SK-N-SH treated with all-trans-retinoic acid at 6 μM for 48 hours (cell line): ENCODE results near the gene CPA3.

Experiments
- ATAC-seq: fragments of 200-7000 bp; cut with Tn5 transposase; 3 replicates; pipeline ENCODE4 v1.9.1; 2020; ENCODE audit warnings: mild to moderate bottlenecking, moderate library complexity
- ARNTL ChIP-seq: fragments of 450-650 bp; formaldehyde crosslinking; IDR thresholded peaks from 2 replicates; pipeline ENCODE4 v1.5.0; 2020; ENCODE audit warnings: low read depth, mild to moderate bottlenecking, moderate library complexity, borderline replicate concordance
- BACH2 ChIP-seq: fragments of 250-450 bp; sonication (Bioruptor Pico); IDR thresholded peaks from 2 replicates; pipeline ENCODE4 v1.9.0; 2021; ENCODE audit warnings: mild to moderate bottlenecking, borderline replicate concordance
- CSDC2 ChIP-seq: fragments of 250-450 bp; sonication (Bioruptor Pico); IDR thresholded peaks from 2 replicates; pipeline ENCODE4 v1.5.0; 2020; ENCODE audit warnings: mild to moderate bottlenecking, moderate library complexity
- ESRRG ChIP-seq: fragments of 250-450 bp; sonication (Bioruptor Pico); IDR thresholded peaks from 2 replicates; pipeline ENCODE4 v1.6.1; 2021; ENCODE audit warnings: mild to moderate bottlenecking
- ISL1 ChIP-seq: fragments of 250-450 bp; sonication (Bioruptor Pico); IDR thresholded peaks from 2 replicates; pipeline ENCODE4 v2.1.2; 2022; ENCODE audit warnings: mild to moderate bottlenecking, moderate library complexity
- OSR1 ChIP-seq: fragments of 250-450 bp; sonication (Bioruptor Pico); IDR thresholded peaks from 2 replicates; pipeline ENCODE4 v1.8.0; 2022; ENCODE audit warnings: moderate library complexity, mild to moderate bottlenecking, inconsistent platforms
- PPARA ChIP-seq: fragments of 250-450 bp; sonication (Bioruptor Pico); IDR thresholded peaks from 2 replicates; pipeline ENCODE4 v1.5.0; 2020; ENCODE audit warnings: mild to moderate bottlenecking, borderline replicate concordance
- RARB ChIP-seq: fragments of 250-450 bp; sonication (Bioruptor Pico); IDR thresholded peaks from 2 replicates; pipeline ENCODE4 v1.8.0; 2021; ENCODE audit warnings: mild to moderate bottlenecking, moderate library complexity
- SNAI2 ChIP-seq: fragments of 250-450 bp; sonication (Bioruptor Pico); IDR thresholded peaks from 2 replicates; pipeline ENCODE4 v1.5.0; 2020; ENCODE audit warnings: mild to moderate bottlenecking, moderate library complexity
- TOX ChIP-seq: fragments of 250-450 bp; sonication (Bioruptor Pico); IDR thresholded peaks from 2 replicates; pipeline ENCODE4 v1.8.0; 2021; ENCODE audit warnings: mild to moderate bottlenecking, moderate library complexity, borderline replicate concordance
- ZC3H10 ChIP-seq: fragments of 250-450 bp; sonication (Bioruptor Pico); IDR thresholded peaks from 2 replicates; pipeline ENCODE4 v1.5.1; 2021; ENCODE audit warnings: mild to moderate bottlenecking, moderate library complexity
- ZFP3 ChIP-seq: fragments of 250-450 bp; sonication (Bioruptor Pico); IDR thresholded peaks from 2 replicates; pipeline ENCODE4 v1.5.0; 2020; ENCODE audit warnings: mild to moderate bottlenecking, moderate library complexity
- ZFP30 ChIP-seq: fragments of 450-650 bp; formaldehyde crosslinking; IDR thresholded peaks from 2 replicates; pipeline ENCODE4 v1.5.0; 2022; ENCODE audit warnings: mild to moderate bottlenecking, moderate library complexity
- ZNF565 ChIP-seq: fragments of 450-650 bp; formaldehyde crosslinking; conservative IDR thresholded peaks from 2 replicates; pipeline ENCODE4 v1.5.0; 2020; ENCODE audit warnings: low read depth, mild to moderate bottlenecking, moderate library complexity
- ZNF70 ChIP-seq: fragments of 450-650 bp; formaldehyde crosslinking; IDR thresholded peaks from 2 replicates; pipeline ENCODE4 v1.5.0; 2020; ENCODE audit warnings: mild to moderate bottlenecking, moderate library complexity
- ZNF8 ChIP-seq: fragments of 450-650 bp; formaldehyde crosslinking; IDR thresholded peaks from 2 replicates; pipeline ENCODE4 v1.5.0; 2020; ENCODE audit warnings: mild to moderate bottlenecking, moderate library complexity
- TF ChIP-seq, protein P1 (sequence below): fragments of 250-450 bp; sonication (Bioruptor Pico); IDR thresholded peaks from 2 replicates; pipeline ENCODE4 v1.5.1; 2021; ENCODE audit warnings: mild to moderate bottlenecking, moderate library complexity
- TF ChIP-seq, protein P2 (sequence below): fragments of 250-450 bp; sonication (Bioruptor Pico); IDR thresholded peaks from 2 replicates; pipeline ENCODE4 v1.5.1; 2020; ENCODE audit warnings: low read depth, mild to moderate bottlenecking, moderate library complexity
- TF ChIP-seq, protein P3 (sequence below): fragments of 250-450 bp; sonication (Bioruptor Pico); IDR thresholded peaks from 2 replicates; pipeline ENCODE4 v1.8.0; 2020; ENCODE audit warnings: mild to moderate bottlenecking, moderate library complexity, borderline replicate concordance
- TF ChIP-seq, protein P4 (sequence below): fragments of 250-450 bp; sonication (Bioruptor Pico); IDR thresholded peaks from 2 replicates; pipeline ENCODE4 v1.8.0; 2021; ENCODE audit warnings: low read depth, mild to moderate bottlenecking, moderate library complexity, borderline replicate concordance

The CPA3 gene

DNA sequence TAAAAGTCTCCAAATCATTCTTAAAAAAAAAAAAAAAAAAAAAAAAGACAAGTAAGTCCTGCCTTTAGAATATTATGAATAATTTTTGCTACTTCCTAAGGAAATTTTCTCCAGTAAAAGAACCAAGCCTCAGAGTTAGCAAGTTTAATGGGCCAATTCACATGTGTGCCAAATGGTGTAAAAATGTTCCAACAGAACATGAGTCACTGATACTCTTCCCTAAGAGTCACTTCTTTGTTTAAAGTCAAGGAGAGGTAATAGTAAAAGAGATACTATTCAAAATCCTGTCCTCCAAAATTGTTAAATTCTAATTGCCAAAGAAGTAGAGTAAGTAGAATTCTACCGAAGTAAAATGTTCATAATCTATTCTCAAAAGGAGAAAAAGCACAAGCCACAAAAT is 17.7 kb upstream of the CPA3 start:
- ATAC-seq = no peak
- TF ChIP-seq, protein P1, sequence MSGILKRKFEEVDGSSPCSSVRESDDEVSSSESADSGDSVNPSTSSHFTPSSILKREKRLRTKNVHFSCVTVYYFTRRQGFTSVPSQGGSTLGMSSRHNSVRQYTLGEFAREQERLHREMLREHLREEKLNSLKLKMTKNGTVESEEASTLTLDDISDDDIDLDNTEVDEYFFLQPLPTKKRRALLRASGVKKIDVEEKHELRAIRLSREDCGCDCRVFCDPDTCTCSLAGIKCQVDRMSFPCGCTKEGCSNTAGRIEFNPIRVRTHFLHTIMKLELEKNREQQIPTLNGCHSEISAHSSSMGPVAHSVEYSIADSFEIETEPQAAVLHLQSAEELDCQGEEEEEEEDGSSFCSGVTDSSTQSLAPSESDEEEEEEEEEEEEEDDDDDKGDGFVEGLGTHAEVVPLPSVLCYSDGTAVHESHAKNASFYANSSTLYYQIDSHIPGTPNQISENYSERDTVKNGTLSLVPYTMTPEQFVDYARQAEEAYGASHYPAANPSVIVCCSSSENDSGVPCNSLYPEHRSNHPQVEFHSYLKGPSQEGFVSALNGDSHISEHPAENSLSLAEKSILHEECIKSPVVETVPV = no peak
- TF ChIP-seq, protein P2, sequence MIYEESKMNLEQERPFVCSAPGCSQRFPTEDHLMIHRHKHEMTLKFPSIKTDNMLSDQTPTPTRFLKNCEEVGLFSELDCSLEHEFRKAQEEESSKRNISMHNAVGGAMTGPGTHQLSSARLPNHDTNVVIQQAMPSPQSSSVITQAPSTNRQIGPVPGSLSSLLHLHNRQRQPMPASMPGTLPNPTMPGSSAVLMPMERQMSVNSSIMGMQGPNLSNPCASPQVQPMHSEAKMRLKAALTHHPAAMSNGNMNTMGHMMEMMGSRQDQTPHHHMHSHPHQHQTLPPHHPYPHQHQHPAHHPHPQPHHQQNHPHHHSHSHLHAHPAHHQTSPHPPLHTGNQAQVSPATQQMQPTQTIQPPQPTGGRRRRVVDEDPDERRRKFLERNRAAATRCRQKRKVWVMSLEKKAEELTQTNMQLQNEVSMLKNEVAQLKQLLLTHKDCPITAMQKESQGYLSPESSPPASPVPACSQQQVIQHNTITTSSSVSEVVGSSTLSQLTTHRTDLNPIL (CRISPR knock-in tag) = no peak
- no peak for TF ChIP-seq ZFP3
- TF ChIP-seq ZFP30 = no peak
- TF ChIP-seq ZNF8 = no peak
- TF ChIP-seq, all 23 proteins: peak for 0

DNA sequence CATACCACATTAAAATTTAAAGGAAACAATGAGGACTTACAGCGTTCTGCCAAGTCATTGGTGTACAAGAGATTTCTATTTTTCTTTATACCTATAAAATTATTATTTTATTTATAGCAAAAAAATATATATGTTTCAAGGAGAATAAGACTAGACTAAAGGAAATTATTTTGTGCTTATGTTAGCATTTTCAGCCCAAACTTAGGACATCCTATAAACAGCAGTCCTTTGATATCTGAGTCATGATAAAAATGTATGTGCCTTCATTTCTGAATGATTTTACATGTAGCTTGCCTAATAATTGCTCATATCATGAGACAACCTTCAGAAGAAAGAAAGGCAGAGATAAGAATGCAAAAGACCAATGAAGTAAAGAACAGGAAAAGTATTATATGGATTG is 16.7 kb upstream of the CPA3 start:
- no peak for ATAC-seq
- no peak for TF ChIP-seq BACH2 (CRISPR knock-in tag)
- TF ChIP-seq, protein P3, sequence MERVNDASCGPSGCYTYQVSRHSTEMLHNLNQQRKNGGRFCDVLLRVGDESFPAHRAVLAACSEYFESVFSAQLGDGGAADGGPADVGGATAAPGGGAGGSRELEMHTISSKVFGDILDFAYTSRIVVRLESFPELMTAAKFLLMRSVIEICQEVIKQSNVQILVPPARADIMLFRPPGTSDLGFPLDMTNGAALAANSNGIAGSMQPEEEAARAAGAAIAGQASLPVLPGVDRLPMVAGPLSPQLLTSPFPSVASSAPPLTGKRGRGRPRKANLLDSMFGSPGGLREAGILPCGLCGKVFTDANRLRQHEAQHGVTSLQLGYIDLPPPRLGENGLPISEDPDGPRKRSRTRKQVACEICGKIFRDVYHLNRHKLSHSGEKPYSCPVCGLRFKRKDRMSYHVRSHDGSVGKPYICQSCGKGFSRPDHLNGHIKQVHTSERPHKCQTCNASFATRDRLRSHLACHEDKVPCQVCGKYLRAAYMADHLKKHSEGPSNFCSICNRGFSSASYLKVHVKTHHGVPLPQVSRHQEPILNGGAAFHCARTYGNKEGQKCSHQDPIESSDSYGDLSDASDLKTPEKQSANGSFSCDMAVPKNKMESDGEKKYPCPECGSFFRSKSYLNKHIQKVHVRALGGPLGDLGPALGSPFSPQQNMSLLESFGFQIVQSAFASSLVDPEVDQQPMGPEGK (CRISPR knock-in tag) = no peak
- TF ChIP-seq TOX (CRISPR knock-in tag) = no peak
- TF ChIP-seq ZFP30 = no peak
- no peak for TF ChIP-seq ESRRG (CRISPR knock-in tag)
- TF ChIP-seq, protein P2 (CRISPR knock-in tag) = no peak
- TF ChIP-seq OSR1 = no peak
- no peak for TF ChIP-seq ZC3H10 (CRISPR knock-in tag)
- no peak for TF ChIP-seq SNAI2 (CRISPR knock-in tag)
- TF ChIP-seq PPARA (CRISPR knock-in tag) = no peak
- no peak for TF ChIP-seq RARB (CRISPR knock-in tag)
- no peak for TF ChIP-seq CSDC2 (CRISPR knock-in tag)
- no peak for TF ChIP-seq ZNF70 (CRISPR knock-in tag)
- TF ChIP-seq ARNTL (CRISPR knock-in tag) = no peak
- TF ChIP-seq, protein P4, sequence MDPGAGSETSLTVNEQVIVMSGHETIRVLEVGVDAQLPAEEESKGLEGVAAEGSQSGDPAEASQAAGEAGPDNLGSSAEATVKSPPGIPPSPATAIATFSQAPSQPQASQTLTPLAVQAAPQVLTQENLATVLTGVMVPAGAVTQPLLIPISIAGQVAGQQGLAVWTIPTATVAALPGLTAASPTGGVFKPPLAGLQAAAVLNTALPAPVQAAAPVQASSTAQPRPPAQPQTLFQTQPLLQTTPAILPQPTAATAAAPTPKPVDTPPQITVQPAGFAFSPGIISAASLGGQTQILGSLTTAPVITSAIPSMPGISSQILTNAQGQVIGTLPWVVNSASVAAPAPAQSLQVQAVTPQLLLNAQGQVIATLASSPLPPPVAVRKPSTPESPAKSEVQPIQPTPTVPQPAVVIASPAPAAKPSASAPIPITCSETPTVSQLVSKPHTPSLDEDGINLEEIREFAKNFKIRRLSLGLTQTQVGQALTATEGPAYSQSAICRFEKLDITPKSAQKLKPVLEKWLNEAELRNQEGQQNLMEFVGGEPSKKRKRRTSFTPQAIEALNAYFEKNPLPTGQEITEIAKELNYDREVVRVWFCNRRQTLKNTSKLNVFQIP (CRISPR knock-in tag) = no peak
- TF ChIP-seq ZNF565 = no peak

DNA sequence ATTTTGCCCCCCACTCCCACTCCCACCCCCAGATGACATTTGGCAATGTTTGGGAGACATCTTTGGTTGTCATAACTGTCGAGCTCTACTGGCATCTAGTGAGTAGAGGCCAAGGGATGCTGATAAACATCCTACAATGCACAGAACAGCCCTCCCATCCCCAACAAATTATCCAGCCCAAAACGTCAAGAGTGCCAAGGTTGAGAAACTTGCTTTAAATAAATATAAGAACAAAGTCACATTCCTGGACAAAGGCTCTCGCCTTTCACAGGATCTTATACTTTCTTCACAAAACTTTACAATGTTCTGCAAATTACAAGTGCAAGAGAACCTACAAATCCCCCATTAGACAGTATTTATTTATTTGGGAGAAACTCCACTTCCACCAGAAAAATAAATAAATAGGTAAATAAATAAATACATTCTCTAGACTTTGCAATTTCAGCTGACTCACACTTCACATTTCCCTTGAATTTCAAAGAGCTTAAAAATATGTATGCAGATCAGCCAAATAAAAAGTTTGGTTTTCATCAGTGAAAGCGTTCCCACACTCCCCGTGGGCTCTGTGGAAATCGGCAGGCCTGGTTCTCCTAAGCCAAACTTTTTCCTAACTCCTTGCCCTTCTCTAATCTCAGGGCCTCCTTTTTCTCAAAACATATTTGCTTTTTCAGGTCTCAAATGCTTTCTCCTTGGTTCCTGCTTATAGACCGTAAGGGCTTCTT is 12.7 kb upstream of the CPA3 start:
- no peak for ATAC-seq

More for the DNA sequence above, 12.7 kb upstream of the CPA3 start:
- TF ChIP-seq, protein P1 = no peak
- TF ChIP-seq, protein P2 (CRISPR knock-in tag) = no peak
- TF ChIP-seq, protein P4 (CRISPR knock-in tag) = no peak
- TF ChIP-seq ESRRG (CRISPR knock-in tag) (no peak), ZNF8 (no peak), PPARA (CRISPR knock-in tag) (no peak), CSDC2 (CRISPR knock-in tag) (no peak), RARB (CRISPR knock-in tag) (no peak), SNAI2 (CRISPR knock-in tag) (no peak), OSR1 (no peak), ZNF70 (CRISPR knock-in tag) (no peak), ARNTL (CRISPR knock-in tag) (no peak), ZC3H10 (CRISPR knock-in tag) (no peak), BACH2 (CRISPR knock-in tag) (no peak), ISL1 (CRISPR knock-in tag) (no peak)
- TF ChIP-seq, protein P3 (CRISPR knock-in tag) = no peak
- TF ChIP-seq, all 23 proteins: peak for 0
